Inflammatory macrophage (primary cell): ENCODE measurements around the gene VAC14.
"Not testable (repeated sequence)": the region's sequence is repeated elsewhere in the genome, so short reads cannot be mapped to it uniquely, and the experiment has no call there.

Experiments
- DNase-seq, 2 donors: peaks; one replicate each; pipeline ENCODE4 v3.0.0-alpha.2; 2020 to 2022

VAC14 gene

GRCh38 chr16:70679671-70680494 lies 121.1 kb downstream of the VAC14 start:
- DNase-seq: no peak

GRCh38 chr16:70678898-70679670 lies 121.9 kb downstream of the VAC14 start:
- DNase-seq: no peak

GRCh38 chr16:70678121-70678897 lies 122.6 kb downstream of the VAC14 start:
- DNase-seq: no peak

GRCh38 chr16:70677499-70678120 lies 123.3 kb downstream of the VAC14 start:
- no peak for DNase-seq

GRCh38 chr16:70676675-70677498 lies 124.1 kb downstream of the VAC14 start:
- no peak for DNase-seq

- no peak for DNase-seq
Measured at GRCh38 chr16:70675851-70676513, 125.0 kb downstream of the VAC14 start.

- DNase-seq: no peak
Measured at GRCh38 chr16:70674221-70675014, 126.5 kb downstream of the VAC14 start.

GRCh38 chr16:70670938-70671337 lies 130.0 kb downstream of the VAC14 start:
- not testable (repeated sequence) for DNase-seq

- no peak for DNase-seq
Measured at GRCh38 chr16:70670175-70670574, 130.8 kb downstream of the VAC14 start.

GRCh38 chr16:70665806-70666735 lies 134.9 kb downstream of the VAC14 start:
- no peak for DNase-seq

GRCh38 chr16:70665113-70665694 lies 135.8 kb downstream of the VAC14 start:
- no peak for DNase-seq

GRCh38 chr16:70664325-70665112 lies 136.4 kb downstream of the VAC14 start:
- no peak for DNase-seq

- DNase-seq: no peak
Measured at GRCh38 chr16:70663524-70664324, 137.2 kb downstream of the VAC14 start.

- no peak for DNase-seq
Measured at GRCh38 chr16:70662991-70663523, 137.9 kb downstream of the VAC14 start.

- no peak for DNase-seq
Measured at GRCh38 chr16:70661918-70662641, 138.9 kb downstream of the VAC14 start.

GRCh38 chr16:70661534-70661917 lies 139.4 kb downstream of the VAC14 start:
- no peak for DNase-seq
